ENCODE data around the gene FHL2.

FHL2 gene

GRCh38 chr2:105396254-105397024 is 2.4 kb downstream of the FHL2 start:
- DNase-seq, result no peak

DNA sequence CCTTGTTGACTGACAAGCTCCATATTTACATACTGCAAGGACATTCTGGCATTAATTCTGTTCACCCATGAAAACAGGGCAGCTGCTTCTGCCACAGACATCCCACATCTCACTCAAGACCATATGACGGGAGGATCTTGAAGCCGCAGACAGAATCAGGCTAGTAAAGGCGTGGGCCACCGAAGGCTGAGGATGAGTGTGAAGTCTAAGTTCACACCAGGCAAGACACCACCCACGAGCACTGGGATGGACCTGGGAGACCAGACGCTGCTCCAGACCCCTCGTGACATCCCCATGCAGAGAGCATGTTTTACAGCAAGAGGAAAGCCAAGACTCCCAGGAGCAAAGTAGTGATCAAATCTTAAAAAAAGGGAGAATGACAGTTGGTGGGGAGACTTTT is 3.2 kb downstream of the FHL2 start:
- DNase-seq, result no peak

- no peak for DNase-seq
Observed at GRCh38 chr2:105394951-105395611, 3.8 kb downstream of the FHL2 start.

- no peak for DNase-seq
Observed at GRCh38 chr2:105393373-105394055, 5.3 kb downstream of the FHL2 start.

DNA sequence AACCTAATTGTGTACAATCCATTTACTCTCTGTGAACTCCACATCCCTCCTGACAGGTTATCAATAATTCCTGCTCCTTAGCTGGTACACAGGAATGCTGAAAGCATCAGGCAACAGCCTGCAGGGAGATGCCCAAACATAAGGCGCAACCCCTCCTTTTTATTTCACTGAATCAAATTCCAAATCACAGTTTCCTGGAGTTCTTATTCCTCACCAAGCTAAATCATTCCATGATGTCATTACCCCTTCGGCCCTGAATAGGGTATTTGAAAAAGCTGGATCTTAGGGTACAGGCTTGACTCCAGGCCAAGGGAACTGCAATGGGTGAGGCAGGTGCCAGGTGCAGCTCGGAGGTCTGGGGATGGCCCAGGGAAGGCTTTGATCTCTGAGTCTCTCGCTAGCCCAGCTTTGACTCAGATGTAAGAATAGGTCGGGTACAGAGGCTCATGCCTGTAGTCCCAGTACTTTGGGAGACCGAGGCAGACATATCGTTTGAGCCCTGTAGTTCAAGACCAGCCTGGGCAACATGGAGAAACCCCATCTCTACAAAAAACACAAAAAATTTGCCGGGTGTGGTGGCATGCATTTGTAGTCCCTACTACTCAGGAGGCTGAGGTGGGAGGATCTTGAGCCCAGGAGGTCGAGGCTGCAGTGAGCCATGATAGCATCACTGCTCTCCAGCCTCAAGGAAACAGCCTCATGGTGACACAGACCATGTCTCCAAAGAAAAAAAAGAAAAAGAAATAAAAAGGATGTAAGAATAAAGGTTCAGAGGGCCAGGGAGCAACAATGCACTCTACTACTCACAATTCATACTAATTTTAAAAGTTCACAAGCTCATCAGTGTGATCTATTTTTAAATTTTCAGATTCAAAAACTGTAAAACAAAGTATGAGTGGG is 6.8 kb downstream of the FHL2 start:
- no peak for DNase-seq

DNA sequence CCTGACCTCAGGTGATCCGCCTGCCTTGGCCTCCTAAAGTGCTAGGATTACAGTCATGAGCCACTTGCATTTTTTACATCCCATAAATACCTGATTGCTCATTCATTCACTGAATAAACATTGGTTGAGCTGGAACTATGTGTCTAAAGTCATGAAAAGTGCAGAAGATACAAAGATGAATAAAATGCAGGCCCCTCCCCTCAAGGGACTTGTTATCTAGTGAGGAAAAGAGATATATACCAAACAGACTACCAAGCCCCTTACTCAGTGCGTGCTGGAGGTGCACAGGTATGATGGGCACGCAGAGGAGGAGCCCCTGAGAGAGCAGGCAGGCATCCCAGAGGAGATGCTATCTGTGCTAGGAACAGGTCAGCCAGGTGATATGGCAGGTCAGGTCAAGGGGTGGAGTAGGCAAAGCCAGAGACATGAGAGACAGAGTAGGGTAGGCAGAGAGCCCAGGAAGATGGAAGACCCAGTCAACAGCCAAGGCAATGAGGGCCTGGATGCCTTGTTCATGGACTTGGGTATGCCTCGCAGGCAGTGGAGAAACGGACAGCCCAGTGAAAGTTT is 7.7 kb downstream of the FHL2 start:
- DNase-seq, result no peak

GRCh38 chr2:105390454-105390853 is 8.4 kb downstream of the FHL2 start:
- no peak for DNase-seq

DNA sequence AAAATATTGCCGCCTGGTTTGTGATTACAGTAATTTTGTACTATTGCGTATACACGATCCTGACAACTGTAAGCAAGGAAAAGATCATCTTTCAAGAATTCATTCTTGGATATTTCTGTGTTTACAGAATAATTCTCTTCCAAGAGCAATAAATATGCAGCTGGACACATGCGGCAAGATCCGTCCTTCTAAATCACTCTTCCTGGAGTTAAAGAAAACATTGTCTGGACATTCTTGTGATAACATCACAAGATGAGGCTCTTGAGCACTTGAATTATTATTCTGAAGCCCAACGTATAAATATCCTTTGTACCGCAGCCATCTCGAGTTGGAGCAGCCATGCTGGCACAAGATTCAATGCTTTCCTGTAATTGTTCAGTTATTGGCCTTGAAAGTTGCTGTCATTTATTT is 9.9 kb downstream of the FHL2 start:
- no peak for DNase-seq

GRCh38 chr2:105387225-105387624 is 11.6 kb downstream of the FHL2 start:
- DNase-seq, result no peak

GRCh38 chr2:105385731-105386540 is 12.9 kb downstream of the FHL2 start:
- no peak for DNase-seq

DNA sequence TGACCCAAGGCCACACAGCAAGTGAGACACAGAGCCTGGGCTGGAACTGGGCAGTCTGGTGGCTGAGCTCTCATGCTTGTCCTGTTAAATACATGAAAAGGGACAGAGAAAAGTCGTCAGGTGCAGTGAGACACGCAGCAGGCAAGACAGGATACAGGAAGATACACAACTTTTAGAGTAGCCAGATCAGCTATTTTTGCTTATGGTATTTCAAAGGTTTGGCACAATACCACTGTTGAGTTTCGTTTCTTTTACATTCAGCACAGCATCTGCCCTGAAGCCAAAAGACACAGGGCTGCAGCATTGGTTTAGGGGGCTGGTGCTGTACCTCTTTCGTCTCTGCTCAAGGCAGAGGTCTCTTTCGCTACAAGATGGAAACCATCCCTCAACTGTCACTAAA is 14.0 kb downstream of the FHL2 start:
- no peak for DNase-seq

DNA sequence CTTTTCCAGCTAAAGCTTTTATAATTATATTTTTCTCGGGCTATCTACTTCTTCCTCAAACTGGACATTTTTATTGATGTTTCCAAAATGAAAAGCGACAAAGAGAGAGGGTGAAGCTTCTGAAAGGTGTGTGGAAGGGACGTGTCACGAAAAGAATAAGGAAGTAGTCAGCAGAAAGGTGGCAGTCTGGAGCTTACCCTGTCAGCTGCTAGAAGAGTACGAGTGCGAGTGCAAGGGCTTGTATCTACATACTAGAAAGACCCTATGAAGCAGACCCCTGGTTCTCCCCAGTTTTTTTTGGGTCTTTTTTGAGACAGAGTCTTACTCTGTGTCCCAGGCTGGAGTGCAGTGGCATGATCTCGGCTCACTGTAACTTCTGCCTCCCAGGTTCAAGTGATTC is 14.6 kb downstream of the FHL2 start:
- no peak for DNase-seq

- no peak for DNase-seq
Observed at GRCh38 chr2:105383432-105384166, 15.3 kb downstream of the FHL2 start.

GRCh38 chr2:105382177-105382576 is 16.7 kb downstream of the FHL2 start:
- no peak for DNase-seq

- DNase-seq, result no peak
Observed at GRCh38 chr2:105381101-105381668, 17.7 kb downstream of the FHL2 start.

DNA sequence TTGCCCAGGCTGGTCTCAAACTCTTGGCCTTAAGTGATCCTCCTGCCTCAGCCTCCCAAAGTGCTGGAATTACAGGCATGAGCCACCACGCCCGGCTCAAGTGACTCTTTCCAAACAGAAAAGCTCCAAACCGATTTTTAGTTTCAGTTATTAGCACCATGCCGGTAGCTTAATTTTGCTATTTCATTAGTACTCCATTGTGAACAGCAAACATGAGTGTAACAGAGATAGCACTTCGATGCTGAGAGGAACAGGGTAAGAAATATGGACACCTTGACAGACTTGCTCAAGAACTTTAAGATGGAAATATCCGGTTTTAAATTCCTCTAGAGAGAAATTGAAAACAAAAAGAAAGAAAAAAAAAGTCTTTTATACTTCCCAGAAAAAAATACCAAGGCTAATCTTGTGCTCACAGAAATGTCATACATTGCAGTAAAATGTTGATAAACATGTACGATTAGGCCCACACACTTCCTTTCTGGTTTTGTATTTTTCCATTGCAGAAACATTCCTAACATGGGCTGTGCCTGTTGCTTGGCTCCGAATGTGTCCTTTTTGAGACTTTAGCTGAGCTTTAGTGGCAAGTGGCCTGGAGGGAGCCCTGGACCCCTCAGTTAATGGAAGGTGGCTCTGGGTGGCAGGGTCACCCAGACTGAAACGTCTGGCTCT is 18.3 kb downstream of the FHL2 start:
- DNase-seq, result no peak

DNA sequence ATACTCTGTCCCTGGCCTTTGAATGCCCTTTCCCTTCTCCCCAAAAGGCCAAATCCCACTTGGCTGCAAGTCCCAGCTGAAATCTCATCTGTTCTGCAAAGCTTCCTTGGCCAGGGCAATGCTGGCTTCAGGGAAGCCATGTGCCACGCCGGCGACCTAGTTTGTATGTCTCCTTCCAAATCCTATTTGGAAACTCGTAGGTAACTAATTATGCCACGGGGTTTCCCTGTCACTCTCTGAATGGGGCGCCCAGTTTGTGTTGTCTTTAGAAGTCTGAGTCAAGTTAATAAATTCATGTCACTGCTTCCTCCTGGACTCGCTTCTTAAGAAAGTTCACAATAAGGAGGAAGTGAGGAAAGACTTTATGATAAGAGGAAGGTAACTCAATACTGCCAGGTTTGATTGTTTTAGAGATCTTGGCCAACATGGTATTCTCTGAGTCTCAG is 19.1 kb downstream of the FHL2 start:
- DNase-seq, result no peak

DNA sequence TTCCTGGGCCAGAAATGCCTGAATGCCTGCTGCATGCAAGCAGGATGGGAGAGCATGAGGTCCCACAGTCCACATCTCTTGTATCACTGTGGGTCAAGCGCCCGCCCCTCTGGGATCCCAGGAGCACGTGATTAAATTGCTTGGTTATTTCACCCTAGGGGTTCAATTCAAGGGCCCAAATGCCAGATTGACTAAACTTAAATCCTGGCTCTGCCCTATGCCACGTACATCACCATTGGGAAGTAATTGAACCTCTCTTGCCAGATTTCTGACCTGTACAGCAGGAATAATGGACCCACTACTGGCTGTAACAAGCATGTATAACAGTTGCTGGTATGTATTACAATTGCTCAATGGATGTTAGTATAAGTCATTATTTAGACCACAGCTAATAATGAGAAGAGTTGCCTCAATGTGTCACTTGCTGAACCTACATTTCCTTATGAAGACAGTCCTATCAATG is 19.9 kb downstream of the FHL2 start:
- DNase-seq, result no peak

DNA sequence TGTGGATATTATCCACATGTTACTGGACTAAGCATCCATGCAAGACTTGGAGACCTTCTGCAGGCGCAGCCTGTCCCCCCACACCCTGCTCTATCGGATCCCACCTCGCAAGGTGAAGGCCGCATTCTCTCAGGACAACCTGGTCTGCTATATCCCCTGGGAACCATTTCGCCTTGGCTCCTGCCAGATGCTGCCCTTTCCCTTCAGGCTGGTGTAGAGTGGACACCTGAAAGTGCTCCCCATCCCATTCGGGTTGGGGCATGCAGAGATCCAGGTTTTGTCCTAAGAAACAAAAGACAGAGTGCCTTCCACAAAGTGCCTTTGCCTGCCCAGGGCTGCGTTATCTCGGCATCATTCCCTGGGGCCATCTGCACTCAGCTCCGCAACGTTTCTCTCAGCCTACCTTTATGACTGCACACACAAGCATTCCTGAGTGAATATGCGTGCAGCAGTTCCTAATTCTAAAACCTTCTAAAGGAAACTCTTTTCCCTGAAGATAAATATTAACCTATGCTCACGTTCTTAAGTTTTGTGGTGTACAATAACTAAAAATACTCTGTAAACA is 20.5 kb downstream of the FHL2 start:
- no peak for DNase-seq

DNA sequence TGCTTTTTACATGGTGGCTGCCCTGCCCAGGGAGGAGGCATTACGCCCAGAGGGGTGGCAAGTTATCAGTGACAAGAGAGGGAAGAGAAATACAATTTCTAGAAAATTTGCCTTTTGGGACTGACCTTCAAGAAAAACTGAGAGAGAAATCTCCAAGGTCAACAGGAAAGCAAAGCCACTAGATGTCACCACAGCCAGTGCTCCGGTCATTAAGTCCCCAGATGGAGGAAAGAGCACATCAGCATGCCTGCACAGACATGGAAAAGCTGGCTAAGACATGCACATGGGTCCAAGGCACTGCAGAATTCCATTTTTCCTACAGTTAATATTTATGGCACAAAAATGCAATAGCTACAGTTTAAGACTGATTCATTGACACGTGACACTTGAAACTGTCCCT is 21.0 kb downstream of the FHL2 start:
- DNase-seq, result no peak
